GM18499 (cell line): Measurements from ENCODE around the gene WDR37.
"Not testable (repeated sequence)": the region's sequence is repeated elsewhere in the genome, so short reads cannot be mapped to it uniquely, and the experiment has no call there.

Experiments
- ATAC-seq: cut with Tn5 transposase; IDR thresholded peaks from one replicate; pipeline ENCODE4 v1.9.1; 2021; ENCODE audit warnings: moderate number of reproducible peaks; ENCODE audit not compliant: insufficient read depth, unreplicated experiment

The WDR37 gene

GRCh38 chr10:1148855-1149605, 92.8 kb downstream of the WDR37 start:
- ATAC-seq, result no peak

GRCh38 chr10:1149793-1150637, 93.8 kb downstream of the WDR37 start:
- no peak for ATAC-seq

GRCh38 chr10:1150638-1150955, 94.4 kb downstream of the WDR37 start:
- ATAC-seq, result no peak

GRCh38 chr10:1151076-1152033, 95.2 kb downstream of the WDR37 start:
- ATAC-seq, result no peak

GRCh38 chr10:1152386-1153250, 96.4 kb downstream of the WDR37 start:
- ATAC-seq, result no peak

- no peak for ATAC-seq
Observed at GRCh38 chr10:1153251-1153763, 97.1 kb downstream of the WDR37 start.

GRCh38 chr10:1153805-1154351, 97.7 kb downstream of the WDR37 start:
- no peak for ATAC-seq

- no peak for ATAC-seq
Observed at GRCh38 chr10:1154531-1155295, 98.5 kb downstream of the WDR37 start.

GRCh38 chr10:1155791-1156615, 99.8 kb downstream of the WDR37 start:
- ATAC-seq, result no peak

GRCh38 chr10:1156616-1156886, 100.4 kb downstream of the WDR37 start:
- ATAC-seq, result no peak

- no peak for ATAC-seq
Observed at GRCh38 chr10:1156921-1157614, 100.9 kb downstream of the WDR37 start.

- ATAC-seq, result no peak
Observed at GRCh38 chr10:1157615-1157933, 101.4 kb downstream of the WDR37 start.

GRCh38 chr10:1158066-1158465, 101.9 kb downstream of the WDR37 start:
- ATAC-seq, result no peak

- ATAC-seq, result not testable (repeated sequence)
Observed at GRCh38 chr10:1158536-1158935, 102.4 kb downstream of the WDR37 start.

- ATAC-seq, result no peak
Observed at GRCh38 chr10:1159131-1160061, 103.2 kb downstream of the WDR37 start.

GRCh38 chr10:1160561-1161314, 104.6 kb downstream of the WDR37 start:
- no peak for ATAC-seq
